ENCODE measurements around the gene ABLIM3. TPM values are rescaled to one million over a fixed set of nuclear protein-coding genes. Genes with fewer than 3 reads are reported as not detected.

Gene ABLIM3
- total RNA-seq (25.7 and 42.1 TPM in 2 replicates), polyA plus RNA-seq (14.9 and 16.7 TPM in 2 replicates), polyA minus RNA-seq (33.8 and 34.6 TPM in 2 replicates), Bru-seq, nascent RNA (percentile 76 among the genes with signal in this experiment), BruChase-seq, experiment 1, labeled RNA remaining after a 6-hour chase (percentile 53 among the genes with signal in this experiment), BruChase-seq, experiment 2, labeled RNA remaining after a 2-hour chase (percentile 58 among the genes with signal in this experiment)
- polyA plus RNA-seq (2011; cell fraction: cytosol; rRNA removed), result 18.4 and 19.1 TPM in 2 replicates
- polyA plus RNA-seq (2011; cell fraction: nucleus; rRNA removed), result 50.3 and 58.4 TPM in 2 replicates
- polyA plus RNA-seq (2012), result 26.0 and 29.4 TPM in 2 replicates
- polyA minus RNA-seq (2011; cell fraction: cytosol; rRNA and poly(A)+ RNA removed), result 0.31 TPM
- 29.8 and 34.3 TPM in 2 replicates for polyA minus RNA-seq (2011; cell fraction: nucleus; rRNA and poly(A)+ RNA removed)
- long read RNA-seq, partial matches to known transcripts, result 8 of 15 reads
- long read RNA-seq, other reads (novel, unspliced or antisense), result 6 of 15 reads

DNA sequence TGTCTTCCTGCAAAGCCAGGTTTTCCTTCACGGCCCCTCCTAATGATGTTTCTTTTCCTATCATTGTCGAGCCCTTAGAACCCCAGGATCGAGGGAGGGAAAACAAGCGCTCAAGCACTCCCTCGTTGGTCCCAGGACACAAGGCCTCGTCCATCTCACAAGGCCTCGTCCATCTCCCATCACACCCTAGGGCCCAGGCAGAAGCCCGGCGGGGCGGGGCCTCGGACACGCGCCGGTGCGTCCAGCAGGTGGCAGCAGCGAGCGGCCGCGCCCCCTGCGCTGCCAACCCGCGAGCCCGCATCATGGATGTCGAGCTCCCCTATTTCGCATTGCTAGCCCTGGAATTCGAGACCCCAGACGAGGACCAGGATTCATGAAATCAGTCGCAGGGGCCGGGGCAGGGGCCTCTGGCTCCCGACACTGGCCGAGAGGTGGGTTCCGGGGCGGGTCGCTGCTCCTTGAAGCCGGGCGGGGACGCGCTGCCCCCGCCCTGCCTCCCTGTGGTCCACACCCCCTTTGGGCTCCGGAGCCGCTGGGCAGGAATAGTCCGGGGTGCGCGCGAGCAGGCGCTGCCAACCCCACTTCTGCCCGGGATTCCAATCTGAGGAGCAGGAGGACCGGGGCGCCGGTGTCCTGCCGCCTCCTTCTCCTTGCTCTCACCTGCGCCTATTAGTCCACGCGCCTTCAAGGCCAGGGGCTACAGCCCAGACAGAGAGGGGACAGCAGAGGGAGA, at the start of gene ABLIM3:
TSS of gene ABLIM3 (plus strand) at position 270 of the 733 bp plus-strand sequence. CDS start 603 bp downstream, outside the sequence.
- peak within 1 kb of the TSS; percentile 81 for H3K4me2 ChIP-seq (ENCODE audit: insufficient read depth, low read length)
- no peaks in the 10 kb centered on the region for H3K27me3 ChIP-seq (ENCODE audit: control insufficient read depth in 2 of 2, insufficient read depth in 2 of 2, low read length in 2 of 2)
- ChIA-PET POLR2A (interaction anchor here (2.0 kb wide), 1 partner anchor 87 kb away, joined by 7 read pairs; no protein-coding TSS in a partner anchor), CTCF (interaction anchor here (0.6 to 8.1 kb wide), 33 partner anchors 8 to 424 kb away, joined by 3 to 238 read pairs (median 5); no protein-coding TSS in a partner anchor)
- H3K27ac ChIP-seq (ENCODE audit: insufficient read depth, low read depth, low read length), result peak within 1 kb of the TSS; percentile 65
- H3K36me3 ChIP-seq (ENCODE audit: control insufficient read depth in 2 of 2, extremely low read depth in 1 of 2, insufficient read depth in 2 of 2, low read length in 2 of 2), result no peaks in the 10 kb centered on the region
- dilution Hi-C loops (cut with MboI; ENCODE audit: extremely low pct_ligation_motif_present, low sequenced_read_pairs), result no loop called here
- peaks cover 27% of the 10 kb centered on the region for H3K79me2 ChIP-seq (ENCODE audit: control insufficient read depth, insufficient read depth, low read length)
- TF ChIP-seq POLR2A (IDR thresholded peaks at IDR 0.05; ENCODE audit: low read depth, low read length), result no peak
- TF ChIP-seq, protein P1, sequence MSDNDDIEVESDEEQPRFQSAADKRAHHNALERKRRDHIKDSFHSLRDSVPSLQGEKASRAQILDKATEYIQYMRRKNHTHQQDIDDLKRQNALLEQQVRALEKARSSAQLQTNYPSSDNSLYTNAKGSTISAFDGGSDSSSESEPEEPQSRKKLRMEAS (IDR thresholded peaks at IDR 0.05; ENCODE audit: insufficient read depth, insufficient read length), result peak; percentile 51
- TF ChIP-seq, protein P2, sequence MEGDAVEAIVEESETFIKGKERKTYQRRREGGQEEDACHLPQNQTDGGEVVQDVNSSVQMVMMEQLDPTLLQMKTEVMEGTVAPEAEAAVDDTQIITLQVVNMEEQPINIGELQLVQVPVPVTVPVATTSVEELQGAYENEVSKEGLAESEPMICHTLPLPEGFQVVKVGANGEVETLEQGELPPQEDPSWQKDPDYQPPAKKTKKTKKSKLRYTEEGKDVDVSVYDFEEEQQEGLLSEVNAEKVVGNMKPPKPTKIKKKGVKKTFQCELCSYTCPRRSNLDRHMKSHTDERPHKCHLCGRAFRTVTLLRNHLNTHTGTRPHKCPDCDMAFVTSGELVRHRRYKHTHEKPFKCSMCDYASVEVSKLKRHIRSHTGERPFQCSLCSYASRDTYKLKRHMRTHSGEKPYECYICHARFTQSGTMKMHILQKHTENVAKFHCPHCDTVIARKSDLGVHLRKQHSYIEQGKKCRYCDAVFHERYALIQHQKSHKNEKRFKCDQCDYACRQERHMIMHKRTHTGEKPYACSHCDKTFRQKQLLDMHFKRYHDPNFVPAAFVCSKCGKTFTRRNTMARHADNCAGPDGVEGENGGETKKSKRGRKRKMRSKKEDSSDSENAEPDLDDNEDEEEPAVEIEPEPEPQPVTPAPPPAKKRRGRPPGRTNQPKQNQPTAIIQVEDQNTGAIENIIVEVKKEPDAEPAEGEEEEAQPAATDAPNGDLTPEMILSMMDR (IDR thresholded peaks at IDR 0.05; ENCODE audit: extremely low read depth in 1 of 2, insufficient read depth in 1 of 2, low read depth in 1 of 2, low read length in 2 of 2), result peak; percentile 89 to 97
- TF ChIP-seq POLR2AphosphoS5 (IDR thresholded peaks at IDR 0.05; ENCODE audit: insufficient read depth, low read depth, low read length), result peak; percentile 53
- no peaks in the 10 kb centered on the region for H3K9me3 ChIP-seq (replicated peaks; ENCODE audit: control insufficient read depth, insufficient read depth, low read length)
- H3K9ac ChIP-seq (replicated peaks; ENCODE audit: extremely low read depth, insufficient read depth, low read length), result peak within 1 kb of the TSS; percentile 50
- peak within 1 kb of the TSS; percentile 61 to 82 (median 66) for H3K4me3 ChIP-seq (replicated peaks in 1 of 3; ENCODE audit: insufficient read depth in 1 of 3, low read depth in 1 of 3, low read length in 3 of 3)
- H4K20me1 ChIP-seq (replicated peaks; ENCODE audit: control insufficient read depth, extremely low read depth, insufficient read depth, low read length), result no peaks in the 10 kb centered on the region
- H3K9me1 ChIP-seq (replicated peaks; ENCODE audit: control insufficient read depth, extremely low read depth, insufficient read depth, low read length), result no peaks in the 10 kb centered on the region
- FAIRE-seq (peak; percentile 83), DNase-seq (ENCODE audit: low read depth, low spot score) (peak; percentile 76)
- H3K4me1 ChIP-seq (ENCODE audit: control insufficient read depth, extremely low read depth, insufficient read depth, low read length), result peaks cover 33% of the 10 kb centered on the region
- peak within 1 kb of the TSS; percentile 90 for H2AFZ ChIP-seq (ENCODE audit: low read depth, low read length)
- intact Hi-C loops (cut with micrococcal nuclease), result loop anchor here (1.0 kb wide), 3 partner anchors 33 to 88 kb away; no protein-coding TSS in a partner anchor
- TSS peak; percentile 33 for BruUV-seq (replicated peaks)
